Fibroblast of lung (primary cell): ENCODE measurements around the gene KRT222. TPM values are rescaled to one million over a fixed set of nuclear protein-coding genes. Genes with fewer than 3 reads are reported as not detected.
A peak's percentile ranks its signal among the peaks of the same experiment; 100 is the strongest.

Experiments used
- DNase-seq, 2 donors: peaks; one replicate each; pipeline versions ENCODE4 v3.0.0 to v3.0.0-alpha.2; 2010; ENCODE audit warnings: low read depth in 2 of 2
- H2AFZ ChIP-seq: 2 replicates; pipeline ENCODE4 v1.5.1; 2012; ENCODE audit warnings: low read length, control low read depth, inconsistent platforms
- H3K27ac ChIP-seq: 2 replicates; pipeline ENCODE4 v1.5.1; 2011; ENCODE audit warnings: low read length, control low read depth; ENCODE audit not compliant: insufficient read depth
- H3K27me3 ChIP-seq: 2 replicates; pipeline ENCODE4 v1.5.1; 2011; ENCODE audit warnings: mild to moderate bottlenecking, low read length; ENCODE audit not compliant: control insufficient read depth, insufficient read depth
- H3K36me3 ChIP-seq: 2 replicates; pipeline ENCODE4 v1.5.1; 2011; ENCODE audit warnings: low read length; ENCODE audit not compliant: control insufficient read depth, insufficient read depth
- H3K4me1 ChIP-seq: 2 replicates; pipeline ENCODE4 v1.5.1; 2011; ENCODE audit warnings: low read length; ENCODE audit not compliant: control insufficient read depth, insufficient read depth; ENCODE audit errors: extremely low read depth
- H3K4me2 ChIP-seq: 2 replicates; pipeline ENCODE4 v1.5.1; 2011; ENCODE audit warnings: low read length, control low read depth; ENCODE audit not compliant: insufficient read depth; ENCODE audit errors: extremely low read depth
- H3K4me3 ChIP-seq, 4 experiments: fragments of 200-600 bp in 1 of 4; sonication (generic) in 1 of 4; replicated peaks in 1 of 4; 2 replicates each; pipeline ENCODE4 v1.5.1; 2011 to 2016; ENCODE audit warnings: low read length in 4 of 4, low read depth in 3 of 4, mild to moderate bottlenecking in 3 of 4, control low read depth in 2 of 4, inconsistent platforms in 1 of 4, mixed read lengths in 1 of 4; ENCODE audit not compliant: insufficient read depth in 1 of 4; ENCODE audit errors: control extremely low read depth in 1 of 4
- H3K79me2 ChIP-seq: 2 replicates; pipeline ENCODE4 v1.5.1; 2012; ENCODE audit warnings: mild to moderate bottlenecking, low read length, inconsistent platforms; ENCODE audit not compliant: control insufficient read depth, insufficient read depth
- H3K9ac ChIP-seq: 2 replicates; pipeline ENCODE4 v1.5.1; 2011; ENCODE audit warnings: mild to moderate bottlenecking, low read length, control low read depth; ENCODE audit not compliant: insufficient read depth
- H3K9me3 ChIP-seq: 2 replicates; pipeline ENCODE4 v1.5.1; 2012; ENCODE audit warnings: low read depth, low read length; ENCODE audit not compliant: control insufficient read depth, insufficient read depth
- H4K20me1 ChIP-seq: 2 replicates; pipeline ENCODE4 v1.5.1; 2011; ENCODE audit warnings: low read length; ENCODE audit not compliant: control insufficient read depth, insufficient read depth; ENCODE audit errors: extremely low read depth
- CTCF ChIP-seq, 2 donors: IDR thresholded peaks in 1 of 2; conservative IDR thresholded peaks in 1 of 2; 1 replicate in 1 of 2; 2 replicates in 1 of 2; pipeline ENCODE4 v1.5.1; 2011 to 2012; ENCODE audit warnings: low read length in 2 of 2, control low read depth in 1 of 2, inconsistent platforms in 1 of 2, low read depth in 1 of 2, mild to moderate bottlenecking in 1 of 2
- EZH2 ChIP-seq: IDR thresholded peaks from 2 replicates; pipeline ENCODE4 v1.5.1; 2012; ENCODE audit warnings: low read length, control low read depth, mild to moderate bottlenecking; ENCODE audit errors: missing control alignments
- polyA plus RNA-seq, 2 donors: library from polyadenylated mRNA; depleted of rRNA in 1 of 2; stranded (reverse) in 1 of 2; unstranded in 1 of 2; fragments of >200 nt; gene quantifications; 2 replicates each; pipeline ENCODE4 v1.2.1, GENCODE V29; 2011 to 2012; ENCODE audit warnings: missing spikeins in 1 of 2
- total RNA-seq: library from RNA; depleted of rRNA; stranded (reverse); fragments of >200 nt; gene quantifications from 2 replicates; pipeline ENCODE4 v1.2.1, GENCODE V29; 2014

The KRT222 gene
- total and polyA plus RNA-seq, 2 donors (not counting 1 experiment from before 2014, with no cell fraction given) = 0.33 TPM; not detected in 1

GRCh38 chr17:40646791-40647623 is 18.0 kb downstream of the KRT222 start:
- Histone ChIP-seq H3K9me3 (no peaks in the 10 kb centered on the region), H3K79me2 (peaks cover 33% of the 10 kb centered on the region), H3K4me3 (peak overlapping the region; percentile 81 to 95 (median 94)), H3K9ac (peak overlapping the region; percentile 99), H2AFZ (peak overlapping the region; percentile 84), H3K27me3 (no peaks in the 10 kb centered on the region), H3K4me2 (peak overlapping the region; percentile 54), H3K27ac (peak overlapping the region; percentile 96), H4K20me1 (no peaks in the 10 kb centered on the region), H3K4me1 (no peaks in the 10 kb centered on the region), H3K36me3 (peaks cover 4% of the 10 kb centered on the region)
- peak in 1 of 2 donors; percentile 69 for DNase-seq
- TF ChIP-seq CTCF (conservative IDR thresholded peaks at IDR 0.05 in 1 of 2, IDR thresholded peaks at IDR 0.05 in 1 of 2; ENCODE audit: low read depth in 1 of 2, low read length in 2 of 2) (no peak), EZH2 (no peak)

GRCh38 chr17:40645943-40646342 is 19.0 kb downstream of the KRT222 start:
- H3K4me2 ChIP-seq = peak overlapping the region; percentile 54
- H4K20me1 ChIP-seq = no peaks in the 10 kb centered on the region
- no peak overlapping the region for H2AFZ ChIP-seq
- no peaks in the 10 kb centered on the region for H3K4me1 ChIP-seq
- no peak overlapping the region for H3K9ac ChIP-seq
- TF ChIP-seq EZH2 (no peak), CTCF (conservative IDR thresholded peaks at IDR 0.05 in 1 of 2, IDR thresholded peaks at IDR 0.05 in 1 of 2; ENCODE audit: low read depth in 1 of 2, low read length in 2 of 2) (no peak)
- DNase-seq = no peak
- peak overlapping the region in 2 of 4 experiments; percentile 95 for H3K4me3 ChIP-seq
- no peaks in the 10 kb centered on the region for H3K27me3 ChIP-seq
- no peaks in the 10 kb centered on the region for H3K9me3 ChIP-seq
- peaks cover 37% of the 10 kb centered on the region for H3K79me2 ChIP-seq
- H3K36me3 ChIP-seq = peaks cover 6% of the 10 kb centered on the region
- no peak overlapping the region for H3K27ac ChIP-seq

GRCh38 chr17:40645291-40645690 is 19.7 kb downstream of the KRT222 start:
- H3K9ac ChIP-seq = no peak overlapping the region
- H3K4me3 ChIP-seq = no peak overlapping the region
- H3K27me3 ChIP-seq = no peaks in the 10 kb centered on the region
- H3K36me3 ChIP-seq = peaks cover 8% of the 10 kb centered on the region
- H4K20me1 ChIP-seq = no peaks in the 10 kb centered on the region
- no peaks in the 10 kb centered on the region for H3K9me3 ChIP-seq
- no peak overlapping the region for H2AFZ ChIP-seq
- H3K79me2 ChIP-seq = peaks cover 42% of the 10 kb centered on the region
- no peak for DNase-seq
- TF ChIP-seq EZH2 = no peak
- TF ChIP-seq CTCF (conservative IDR thresholded peaks at IDR 0.05 in 1 of 2, IDR thresholded peaks at IDR 0.05 in 1 of 2; ENCODE audit: low read depth in 1 of 2, low read length in 2 of 2) = no peak
- H3K27ac ChIP-seq = no peak overlapping the region
- no peaks in the 10 kb centered on the region for H3K4me1 ChIP-seq
- no peak overlapping the region for H3K4me2 ChIP-seq
